ENCODE results near the gene PREP. TPM values are rescaled to one million over a fixed set of nuclear protein-coding genes. Genes with fewer than 3 reads are reported as not detected.

The PREP gene
- total RNA-seq, 6 experiments from 2014 or later = 14.8 to 18.8 (median 16.7) TPM

DNA sequence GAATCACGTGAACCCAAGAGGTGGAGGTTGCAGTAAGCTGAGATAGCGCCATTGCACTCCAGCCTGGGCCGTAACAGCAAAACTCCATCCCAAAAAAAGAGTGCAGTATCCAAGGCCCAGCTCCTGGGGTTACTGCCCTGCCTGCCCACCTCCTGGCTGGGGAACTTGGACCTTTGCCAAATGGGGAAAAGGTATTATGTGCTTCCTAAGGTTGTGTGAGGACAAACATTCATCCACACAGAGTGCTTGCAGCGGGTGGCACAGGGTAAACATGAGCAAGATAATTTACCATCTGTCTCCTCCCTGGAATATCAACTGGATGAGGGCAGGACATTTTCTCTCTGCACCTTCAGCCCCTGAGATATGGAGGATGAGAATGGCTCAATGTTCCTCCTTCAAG is 128.2 kb downstream of the PREP start:
- 90% methylated on average over 4 of the region's 4 CpGs for WGBS (ENCODE audit: insufficient coverage, low coverage, low lambda C conversion rate, missing lambda C conversion rate)
- intact Hi-C loops (cut with DNase I) = no loop called here
- no peak overlapping the region for H3K4me3 ChIP-seq
- H3K9me3 ChIP-seq = no peaks in the 10 kb centered on the region
- peaks cover 0 to 7% (median 0%) of the 10 kb centered on the region in 4 donors for H3K4me1 ChIP-seq
- TF ChIP-seq, protein P1, sequence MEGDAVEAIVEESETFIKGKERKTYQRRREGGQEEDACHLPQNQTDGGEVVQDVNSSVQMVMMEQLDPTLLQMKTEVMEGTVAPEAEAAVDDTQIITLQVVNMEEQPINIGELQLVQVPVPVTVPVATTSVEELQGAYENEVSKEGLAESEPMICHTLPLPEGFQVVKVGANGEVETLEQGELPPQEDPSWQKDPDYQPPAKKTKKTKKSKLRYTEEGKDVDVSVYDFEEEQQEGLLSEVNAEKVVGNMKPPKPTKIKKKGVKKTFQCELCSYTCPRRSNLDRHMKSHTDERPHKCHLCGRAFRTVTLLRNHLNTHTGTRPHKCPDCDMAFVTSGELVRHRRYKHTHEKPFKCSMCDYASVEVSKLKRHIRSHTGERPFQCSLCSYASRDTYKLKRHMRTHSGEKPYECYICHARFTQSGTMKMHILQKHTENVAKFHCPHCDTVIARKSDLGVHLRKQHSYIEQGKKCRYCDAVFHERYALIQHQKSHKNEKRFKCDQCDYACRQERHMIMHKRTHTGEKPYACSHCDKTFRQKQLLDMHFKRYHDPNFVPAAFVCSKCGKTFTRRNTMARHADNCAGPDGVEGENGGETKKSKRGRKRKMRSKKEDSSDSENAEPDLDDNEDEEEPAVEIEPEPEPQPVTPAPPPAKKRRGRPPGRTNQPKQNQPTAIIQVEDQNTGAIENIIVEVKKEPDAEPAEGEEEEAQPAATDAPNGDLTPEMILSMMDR (IDR thresholded peaks at IDR 0.05) = no peak
- TF ChIP-seq POLR2A (IDR thresholded peaks at IDR 0.05) = no peak
- H3K27me3 ChIP-seq = no peaks in the 10 kb centered on the region
- peaks cover 0 to 26% (median 11%) of the 10 kb centered on the region in 4 donors for H3K36me3 ChIP-seq
- DNase-seq (no peak), ATAC-seq (peak in 2 of 4 donors; percentile 52 to 61)
- H3K27ac ChIP-seq = no peak overlapping the region

GRCh38 chr6:105273589-105273988 is 129.3 kb downstream of the PREP start:
- TF ChIP-seq, protein P1 (IDR thresholded peaks at IDR 0.05) = no peak
- TF ChIP-seq POLR2A (IDR thresholded peaks at IDR 0.05) = no peak
- Histone ChIP-seq H3K9me3 (no peaks in the 10 kb centered on the region), H3K4me3 (no peak overlapping the region), H3K27me3 (no peaks in the 10 kb centered on the region), H3K27ac (no peak overlapping the region), H3K4me1 (peaks cover 0 to 7% (median 0%) of the 10 kb centered on the region in 4 donors), H3K36me3 (peaks cover 0 to 20% (median 11%) of the 10 kb centered on the region in 4 donors)
- intact Hi-C loops (cut with DNase I) = no loop called here
- WGBS (ENCODE audit: insufficient coverage, low coverage, low lambda C conversion rate, missing lambda C conversion rate) = 64% methylated on average over 6 of the region's 8 CpGs
- no peak for DNase-seq
- no peak for ATAC-seq

DNA sequence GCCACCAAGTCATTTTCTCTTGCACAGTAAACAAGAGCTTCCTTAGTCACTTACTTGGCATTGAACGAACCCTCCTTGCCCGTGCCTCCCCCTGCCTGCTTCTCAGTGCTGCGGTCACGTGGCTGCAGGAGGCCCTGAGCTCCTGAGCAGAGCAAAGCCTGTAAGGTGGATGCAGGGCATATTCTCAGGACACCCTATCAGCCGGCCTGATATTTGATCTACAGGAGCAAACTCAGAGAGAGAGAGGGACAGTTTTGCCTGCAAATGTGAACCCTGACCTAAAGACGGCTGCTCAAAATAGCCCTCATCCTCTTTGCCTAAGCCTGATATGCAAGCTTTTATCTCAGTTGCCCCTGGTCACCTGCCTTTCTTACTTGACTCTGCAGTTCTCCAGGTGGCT is 130.1 kb downstream of the PREP start:
- DNase-seq (no peak), ATAC-seq (peak; percentile 65 to 74 (median 66))
- Histone ChIP-seq H3K27me3 (no peaks in the 10 kb centered on the region), H3K36me3 (peaks cover 0 to 15% (median 9%) of the 10 kb centered on the region in 4 donors), H3K9me3 (no peaks in the 10 kb centered on the region), H3K27ac (no peak overlapping the region), H3K4me3 (no peak overlapping the region), H3K4me1 (peaks cover 0 to 7% (median 0%) of the 10 kb centered on the region in 4 donors)
- intact Hi-C loops (cut with DNase I) = no loop called here
- 24% methylated on average over 5 of the region's 6 CpGs for WGBS (ENCODE audit: insufficient coverage, low coverage, low lambda C conversion rate, missing lambda C conversion rate)
- TF ChIP-seq, protein P1 (IDR thresholded peaks at IDR 0.05) = no peak
- no peak for TF ChIP-seq POLR2A (IDR thresholded peaks at IDR 0.05)

DNA sequence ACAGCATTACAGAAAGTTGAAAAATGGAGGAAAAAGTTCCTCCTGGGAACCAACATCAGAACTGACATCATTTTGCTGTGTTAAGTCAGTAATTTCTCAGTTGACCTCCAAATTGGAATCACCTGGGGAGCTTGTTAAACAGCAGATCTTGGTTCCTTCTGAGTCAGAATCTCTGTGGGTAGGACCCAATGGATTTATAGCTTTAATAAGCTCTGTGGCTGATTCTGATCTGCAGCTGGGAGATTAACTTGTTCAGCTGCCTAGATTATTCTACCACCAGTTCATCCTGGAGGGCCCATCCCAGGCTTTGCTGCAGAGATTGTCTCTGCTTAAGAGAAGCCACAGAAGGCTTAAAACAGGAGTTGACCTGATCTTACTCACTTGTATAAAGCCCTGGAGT is 132.4 kb downstream of the PREP start:
- Histone ChIP-seq H3K9me3 (no peaks in the 10 kb centered on the region), H3K27ac (no peak overlapping the region), H3K36me3 (no peaks in the 10 kb centered on the region), H3K4me1 (peaks cover 0 to 7% (median 0%) of the 10 kb centered on the region in 4 donors), H3K4me3 (no peak overlapping the region), H3K27me3 (no peaks in the 10 kb centered on the region)
- intact Hi-C loops (cut with DNase I) = no loop called here
- no peak for TF ChIP-seq POLR2A (IDR thresholded peaks at IDR 0.05)
- TF ChIP-seq, protein P1 (IDR thresholded peaks at IDR 0.05) = no peak
- ATAC-seq = no peak
- no peak for DNase-seq

DNA sequence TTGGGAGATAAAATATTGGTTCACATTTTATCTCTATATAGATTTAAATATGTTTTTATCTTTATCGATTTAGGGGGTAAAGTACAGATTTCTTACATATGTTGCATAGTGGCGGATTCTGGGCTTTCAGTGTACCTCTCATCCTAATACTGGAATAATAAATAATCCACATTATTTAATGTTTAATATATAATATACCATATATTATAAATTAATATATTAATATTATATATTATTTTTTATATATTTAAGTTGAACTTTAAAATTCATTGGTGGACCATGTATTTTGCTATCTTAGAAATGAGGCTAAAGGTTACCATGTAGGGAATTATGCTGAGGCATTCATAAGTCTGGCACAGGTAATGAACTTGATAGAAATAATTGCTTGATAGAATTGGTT is 133.5 kb downstream of the PREP start:
- 90% methylated on average over 2 of the region's 2 CpGs for WGBS (ENCODE audit: insufficient coverage, low coverage, low lambda C conversion rate, missing lambda C conversion rate)
- Histone ChIP-seq H3K36me3 (no peaks in the 10 kb centered on the region), H3K27ac (no peak overlapping the region), H3K4me3 (no peak overlapping the region), H3K27me3 (no peaks in the 10 kb centered on the region), H3K9me3 (no peaks in the 10 kb centered on the region), H3K4me1 (peaks cover 0 to 8% (median 0%) of the 10 kb centered on the region in 4 donors)
- ATAC-seq (no peak), DNase-seq (no peak)
- TF ChIP-seq POLR2A (IDR thresholded peaks at IDR 0.05) = no peak
- TF ChIP-seq, protein P1 (IDR thresholded peaks at IDR 0.05) = no peak
- intact Hi-C loops (cut with DNase I) = no loop called here
